Activated CD8-positive, alpha-beta memory T cell treated with anti-CD3 and anti-CD28 coated beads for 24 hours (primary cell): ENCODE results near the gene SRPK3.
"Not testable (repeated sequence)": the region's sequence is repeated elsewhere in the genome, so short reads cannot be mapped to it uniquely, and the experiment has no call there.

Experiments used
- DNase-seq: peaks from one replicate; pipeline ENCODE4 v3.0.0-alpha.2; 2020

The SRPK3 gene, protein sequence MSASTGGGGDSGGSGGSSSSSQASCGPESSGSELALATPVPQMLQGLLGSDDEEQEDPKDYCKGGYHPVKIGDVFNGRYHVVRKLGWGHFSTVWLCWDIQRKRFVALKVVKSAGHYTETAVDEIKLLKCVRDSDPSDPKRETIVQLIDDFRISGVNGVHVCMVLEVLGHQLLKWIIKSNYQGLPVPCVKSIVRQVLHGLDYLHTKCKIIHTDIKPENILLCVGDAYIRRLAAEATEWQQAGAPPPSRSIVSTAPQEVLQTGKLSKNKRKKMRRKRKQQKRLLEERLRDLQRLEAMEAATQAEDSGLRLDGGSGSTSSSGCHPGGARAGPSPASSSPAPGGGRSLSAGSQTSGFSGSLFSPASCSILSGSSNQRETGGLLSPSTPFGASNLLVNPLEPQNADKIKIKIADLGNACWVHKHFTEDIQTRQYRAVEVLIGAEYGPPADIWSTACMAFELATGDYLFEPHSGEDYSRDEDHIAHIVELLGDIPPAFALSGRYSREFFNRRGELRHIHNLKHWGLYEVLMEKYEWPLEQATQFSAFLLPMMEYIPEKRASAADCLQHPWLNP

DNA sequence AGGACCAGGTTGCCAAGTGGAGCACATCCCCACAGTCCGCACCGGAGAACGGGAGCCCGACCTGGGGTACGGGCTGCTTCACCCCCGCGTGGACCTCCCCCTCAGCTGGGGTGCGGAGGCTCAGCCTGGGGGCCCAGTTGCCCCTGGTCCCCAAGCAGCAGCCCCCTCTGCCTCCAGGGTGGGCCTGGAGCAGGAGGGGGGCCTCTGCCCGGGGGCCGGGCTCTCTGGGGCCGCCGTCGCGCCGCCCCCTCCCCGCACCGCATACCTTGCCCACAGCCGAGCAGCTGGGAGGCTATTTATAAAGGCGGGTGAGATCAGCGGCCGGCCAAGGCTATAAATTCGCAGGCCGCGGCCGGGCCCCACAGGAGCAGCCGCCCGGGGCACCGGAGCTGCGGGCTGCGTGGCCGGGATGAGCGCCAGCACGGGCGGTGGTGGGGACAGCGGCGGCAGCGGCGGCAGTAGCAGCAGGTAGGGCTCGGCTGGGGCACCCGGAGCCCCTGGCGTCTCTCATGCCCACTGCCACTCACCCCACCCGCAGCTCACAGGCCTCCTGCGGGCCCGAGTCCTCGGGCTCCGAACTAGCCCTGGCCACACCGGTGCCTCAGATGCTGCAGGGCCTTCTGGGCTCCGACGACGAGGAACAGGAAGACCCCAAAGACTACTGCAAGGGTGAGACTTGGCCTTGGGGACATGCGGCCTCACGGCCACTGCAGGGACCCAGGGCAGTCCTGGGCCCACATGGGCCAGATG is at the start of gene SRPK3:
SRPK3 (plus strand) TSS at position 364 of the 750 bp plus-strand sequence; CDS start at position 410, 46 bp downstream.
- DNase-seq, result no peak

DNA sequence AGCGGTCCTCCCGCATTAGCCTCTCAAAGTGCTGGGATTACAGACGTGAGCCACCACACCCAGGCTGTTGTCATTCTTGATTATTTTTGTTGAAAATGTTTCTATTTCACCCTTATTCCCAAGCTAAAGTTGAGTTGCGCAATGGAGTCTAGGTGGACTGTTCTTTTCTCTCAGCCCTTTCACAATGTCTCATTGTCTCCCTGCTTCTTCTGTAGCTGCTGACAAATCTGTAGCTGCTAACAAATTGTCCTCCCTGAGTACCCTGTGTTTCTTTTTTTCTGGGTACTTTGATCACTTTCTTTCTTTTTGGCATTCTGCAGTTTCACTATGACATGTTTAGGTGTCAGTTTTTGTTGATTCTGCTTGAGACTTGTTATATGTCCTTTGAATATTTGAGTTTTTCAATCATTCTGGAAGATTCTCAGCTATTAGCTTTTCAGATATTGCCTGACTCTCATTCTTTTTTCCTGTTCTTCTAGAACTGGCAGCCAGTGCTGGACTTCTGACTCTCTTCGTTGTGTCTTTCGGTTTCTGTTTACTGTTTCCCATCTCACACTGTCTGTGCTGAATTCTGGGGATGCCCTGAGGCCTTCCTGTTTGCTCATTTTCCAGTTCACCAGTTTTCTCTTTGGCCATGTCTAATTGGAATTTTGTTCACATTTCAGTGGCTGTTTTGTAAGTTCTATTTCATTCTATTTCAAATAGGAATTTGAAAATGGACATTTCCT is 49.6 kb upstream of the SRPK3 start:
- no peak for DNase-seq

DNA sequence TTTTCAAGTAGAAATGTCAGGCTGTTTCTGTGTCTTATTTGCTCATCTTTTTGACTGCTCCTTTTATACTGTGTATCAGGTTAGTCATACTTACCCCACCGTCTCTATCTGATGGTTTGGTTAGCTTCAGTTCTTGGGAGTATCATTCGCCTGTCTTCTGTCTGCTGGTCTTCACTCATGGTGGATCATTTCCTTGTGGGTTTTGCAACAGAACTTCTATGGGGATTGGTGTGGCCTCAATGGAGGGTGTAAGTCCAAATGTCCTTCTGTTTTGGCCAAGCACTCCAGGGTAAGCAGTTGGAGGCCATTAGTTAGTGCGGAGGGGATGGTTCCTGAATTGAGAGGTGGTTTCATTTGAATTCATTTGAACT is 49.0 kb upstream of the SRPK3 start:
- no peak for DNase-seq

DNA sequence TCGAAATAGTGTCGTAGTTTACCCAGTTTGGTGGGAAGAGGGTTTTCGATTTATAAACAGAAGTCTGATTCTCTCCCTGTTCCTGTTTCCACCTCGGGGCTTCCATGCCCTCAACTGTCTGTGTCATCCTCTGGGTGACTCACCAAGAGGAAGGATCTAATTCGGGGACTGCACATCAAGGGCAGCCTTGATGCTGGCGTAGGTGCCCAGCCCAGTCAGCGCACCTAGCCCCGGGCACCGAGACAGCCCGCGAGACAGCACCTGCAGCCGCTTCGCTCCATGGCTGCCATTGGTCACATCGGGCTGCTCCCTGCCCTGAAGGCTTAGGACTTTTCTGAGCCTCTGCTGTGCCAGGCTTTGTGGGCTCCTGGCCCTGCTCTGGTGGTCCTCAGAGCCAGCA is 48.4 kb upstream of the SRPK3 start:
- DNase-seq, result no peak

DNA sequence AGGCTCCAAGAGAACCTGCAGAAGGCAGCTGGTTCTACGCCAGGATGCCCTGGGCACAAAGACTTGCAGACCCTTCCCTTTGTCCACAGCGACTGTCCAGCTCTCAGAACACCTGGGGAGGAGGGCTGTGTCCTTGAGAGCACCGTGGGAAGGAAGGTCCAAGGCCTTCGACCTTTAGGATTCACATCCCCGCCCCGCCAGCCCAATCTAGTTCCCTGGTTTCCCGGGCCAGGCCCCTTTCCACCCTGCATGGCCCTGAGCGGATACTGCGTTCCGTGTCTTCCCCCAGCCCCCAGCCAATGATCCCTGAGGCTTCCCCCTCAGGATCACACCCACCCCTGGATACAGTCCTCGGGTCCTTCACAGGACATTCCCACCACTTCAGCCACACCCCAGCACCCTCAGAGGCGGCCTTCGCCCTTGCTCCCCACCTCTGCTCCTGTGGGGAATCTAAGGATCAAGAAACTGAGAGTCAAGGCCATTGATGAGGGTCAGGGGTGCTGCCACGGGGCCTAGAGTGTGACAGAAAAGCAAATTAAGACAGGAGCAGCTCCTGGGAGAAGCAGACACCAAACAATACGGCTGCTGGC is 47.1 kb upstream of the SRPK3 start:
- no peak for DNase-seq

DNA sequence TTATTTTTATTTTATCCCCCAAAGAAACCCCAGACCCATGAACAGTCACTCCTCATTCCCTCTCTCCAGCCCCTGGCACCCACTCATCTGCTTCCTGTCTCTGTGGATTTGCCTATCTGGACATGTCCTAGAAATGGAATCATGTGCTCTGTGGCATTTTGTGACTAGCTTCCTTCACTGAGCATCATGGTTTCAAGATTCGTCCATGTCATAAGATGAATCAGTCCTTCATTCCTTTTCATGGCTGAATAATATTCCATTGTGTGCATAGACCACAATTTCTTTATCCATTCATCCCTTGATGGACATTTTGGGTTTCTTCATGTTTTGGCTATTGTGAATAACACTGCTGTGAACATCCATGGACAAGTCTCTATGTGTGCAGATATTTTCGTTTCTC is 46.0 kb upstream of the SRPK3 start:
- no peak for DNase-seq

DNA sequence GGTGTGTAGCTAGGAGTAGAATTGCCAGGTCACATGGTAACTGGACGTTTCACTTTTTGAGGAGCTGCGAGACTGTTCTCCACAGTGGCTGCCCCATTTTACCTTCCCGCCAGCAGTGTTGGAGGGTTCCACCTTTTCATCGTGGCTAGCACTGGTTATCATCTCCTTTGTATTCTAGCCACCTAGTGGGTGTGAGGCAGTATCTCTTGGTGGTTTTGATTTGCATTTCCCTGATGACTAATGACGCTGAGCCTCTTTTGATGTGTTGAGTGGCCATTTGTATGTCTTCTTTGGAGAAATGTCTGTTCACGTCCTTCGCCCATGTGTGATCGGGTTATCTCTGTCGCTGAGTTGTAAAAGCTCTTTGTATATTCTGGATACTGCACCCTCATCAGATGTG is 45.6 kb upstream of the SRPK3 start:
- no peak for DNase-seq

DNA sequence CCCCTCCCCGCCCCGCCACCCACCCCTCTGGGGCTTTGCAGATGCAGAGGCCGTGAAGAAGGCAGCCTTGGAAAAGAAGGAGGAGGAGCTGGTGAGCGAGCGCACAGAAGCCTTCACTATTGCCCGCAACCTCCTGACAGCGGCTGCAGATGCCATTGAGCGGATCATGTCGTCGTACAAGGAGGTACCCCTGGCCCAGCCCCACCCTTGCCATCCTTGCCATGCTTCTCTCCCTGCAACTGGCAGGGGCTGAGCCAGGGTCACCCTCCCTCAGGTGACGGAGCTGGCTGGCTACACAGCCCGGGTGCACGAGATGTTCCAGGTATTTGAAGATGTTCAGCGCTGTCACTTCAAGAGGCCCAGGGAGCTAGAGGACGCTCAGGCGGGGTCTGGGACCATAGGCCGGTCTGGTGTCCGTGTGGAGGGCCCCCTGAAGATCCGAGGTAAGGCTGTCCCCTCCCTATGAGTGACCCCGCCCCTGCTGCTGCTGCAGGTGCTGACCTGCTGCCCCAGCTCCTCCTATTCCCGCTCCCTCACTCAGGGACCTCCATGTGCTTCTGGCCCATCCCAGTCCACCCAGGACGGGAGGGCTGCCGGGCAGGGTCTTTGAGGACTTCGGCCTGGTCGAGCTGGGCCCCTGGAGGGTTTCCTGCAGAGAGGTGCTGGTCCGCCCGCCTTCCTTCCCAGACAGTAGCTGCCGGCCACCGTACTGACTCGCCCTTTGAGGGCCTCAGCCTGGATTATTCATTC is 44.6 kb upstream of the SRPK3 start:
- DNase-seq, result no peak

DNA sequence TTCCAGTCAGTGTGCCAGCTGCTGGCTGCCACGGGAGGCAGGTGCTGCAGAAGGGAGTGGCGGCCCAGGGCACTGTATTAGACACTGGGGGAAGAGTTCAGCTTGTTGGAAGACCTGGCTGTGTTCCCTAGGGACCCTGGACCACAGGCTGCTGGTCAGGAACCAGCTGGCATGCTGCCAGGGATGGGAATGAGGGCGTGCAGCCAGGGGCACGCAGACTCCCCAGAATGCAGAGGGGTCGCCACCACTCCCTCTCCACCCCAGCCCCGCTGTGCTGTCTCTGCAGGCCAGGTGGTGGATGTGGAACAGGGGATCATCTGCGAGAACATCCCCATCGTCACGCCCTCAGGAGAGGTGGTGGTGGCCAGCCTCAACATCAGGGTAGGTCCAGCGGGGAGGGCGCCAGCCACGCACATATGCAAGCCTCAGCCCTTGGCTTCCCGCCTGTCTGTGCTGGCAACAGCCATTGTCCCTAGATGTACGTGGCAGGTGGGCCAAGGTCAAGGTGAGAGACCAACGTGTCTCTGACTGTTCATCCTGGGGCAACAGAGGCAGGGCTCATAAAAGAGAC is 43.9 kb upstream of the SRPK3 start:
- no peak for DNase-seq

DNA sequence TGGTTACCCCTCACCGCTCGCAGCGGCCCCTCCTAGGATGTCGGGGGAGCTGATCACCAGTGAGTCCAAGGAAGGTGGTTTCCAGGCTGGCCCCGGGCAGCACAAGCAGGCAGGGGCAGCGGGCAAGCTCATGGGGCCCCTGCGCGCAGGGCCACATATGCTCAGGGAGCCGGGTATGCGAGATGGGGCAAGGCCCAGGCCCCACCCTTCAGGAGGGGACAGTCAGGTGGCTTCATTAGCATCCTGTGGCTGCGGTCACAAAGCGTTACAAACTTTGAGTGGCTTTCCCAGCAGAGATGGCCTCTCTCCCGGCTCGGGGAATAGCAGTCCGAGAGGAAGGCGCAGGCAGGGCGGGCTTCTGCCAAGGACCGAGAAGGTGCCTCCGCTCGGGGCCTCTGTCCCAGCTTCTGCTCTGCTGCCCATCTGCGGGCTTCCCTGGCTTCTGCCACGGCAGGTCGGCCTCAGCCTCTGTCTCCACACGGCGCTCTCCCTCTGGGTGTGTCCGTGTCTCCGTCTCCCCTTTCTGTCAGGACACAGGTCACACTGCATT is 42.7 kb upstream of the SRPK3 start:
- DNase-seq, result no peak

DNA sequence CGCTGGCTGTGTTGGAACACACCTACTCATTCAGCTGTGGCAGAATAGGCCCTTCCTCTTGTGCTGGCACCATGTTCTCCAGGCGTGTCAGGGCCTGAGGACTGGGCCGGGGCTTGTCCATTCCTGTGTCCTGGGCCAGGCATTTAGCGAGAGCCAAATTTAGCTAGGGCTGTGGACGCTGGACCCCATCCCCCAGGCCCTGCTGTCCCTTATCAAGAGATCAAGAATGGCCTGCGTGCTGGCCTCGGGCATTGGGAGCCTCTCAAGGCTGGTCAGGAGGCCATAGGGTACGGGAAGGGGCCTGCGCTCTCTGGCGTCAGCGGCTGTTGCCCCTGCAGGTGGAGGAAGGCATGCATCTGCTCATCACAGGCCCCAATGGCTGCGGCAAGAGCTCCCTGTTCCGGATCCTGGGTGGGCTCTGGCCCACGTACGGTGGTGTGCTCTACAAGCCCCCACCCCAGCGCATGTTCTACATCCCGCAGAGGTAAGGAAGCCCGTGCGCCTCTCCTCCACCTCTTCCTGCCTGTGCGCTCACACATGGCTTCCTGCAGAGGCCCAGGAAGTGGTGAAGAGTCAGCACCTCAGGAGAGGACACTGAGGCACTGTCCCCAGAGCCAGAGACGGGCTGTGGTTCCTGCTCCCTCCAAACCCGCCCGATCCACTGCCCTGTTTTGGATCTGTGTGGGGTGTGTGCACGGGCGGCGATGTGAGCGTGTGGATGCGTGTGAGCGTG is 40.9 kb upstream of the SRPK3 start:
- peak; percentile 70 for DNase-seq

DNA sequence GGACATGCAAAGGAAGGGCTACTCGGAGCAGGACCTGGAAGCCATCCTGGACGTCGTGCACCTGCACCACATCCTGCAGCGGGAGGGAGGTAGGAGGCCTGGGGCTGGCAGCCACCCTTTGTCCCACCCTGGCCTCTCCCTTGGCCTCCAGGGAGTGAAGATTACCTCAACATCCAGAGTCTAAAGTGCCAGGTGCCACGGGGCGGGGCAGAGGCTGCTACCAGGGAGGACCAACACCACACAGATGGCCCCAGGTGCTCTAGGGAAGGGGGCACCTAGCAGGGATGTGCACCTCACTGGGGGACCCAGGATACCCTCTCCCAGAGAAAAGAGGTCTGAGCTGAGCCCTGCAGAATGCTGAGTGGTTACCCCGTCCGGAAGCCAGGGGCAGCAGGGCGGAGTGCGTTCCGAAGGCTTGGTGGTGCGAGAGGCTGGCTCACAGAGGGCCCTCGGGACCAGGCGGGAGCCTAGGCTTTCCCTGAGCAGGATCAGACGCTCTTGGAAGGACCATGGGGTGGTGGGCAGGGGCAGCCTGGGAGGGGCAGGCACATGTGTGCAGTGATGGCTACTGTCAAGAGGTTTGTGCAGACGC is 40.1 kb upstream of the SRPK3 start:
- no peak for DNase-seq

DNA sequence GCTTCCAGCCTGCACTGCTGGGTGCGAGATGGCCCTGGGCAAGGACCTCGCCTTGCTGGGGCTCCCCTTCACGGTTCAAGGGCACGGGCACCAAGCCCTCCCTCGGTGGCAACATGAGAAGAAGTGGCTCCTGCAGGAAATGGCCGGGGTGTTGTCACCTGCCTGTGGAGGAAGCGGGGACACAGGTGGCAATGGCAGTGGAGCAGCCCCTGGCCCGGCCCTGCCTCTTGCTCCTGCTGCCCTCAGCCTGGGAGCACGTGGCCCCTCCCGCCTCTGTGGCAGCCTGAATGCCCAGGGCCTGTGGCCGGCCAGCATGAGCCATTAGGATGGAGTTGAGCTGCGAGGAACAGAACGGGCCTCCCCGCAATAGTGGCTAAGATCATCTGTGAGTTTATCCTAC is 39.4 kb upstream of the SRPK3 start:
- DNase-seq, result no peak

DNA sequence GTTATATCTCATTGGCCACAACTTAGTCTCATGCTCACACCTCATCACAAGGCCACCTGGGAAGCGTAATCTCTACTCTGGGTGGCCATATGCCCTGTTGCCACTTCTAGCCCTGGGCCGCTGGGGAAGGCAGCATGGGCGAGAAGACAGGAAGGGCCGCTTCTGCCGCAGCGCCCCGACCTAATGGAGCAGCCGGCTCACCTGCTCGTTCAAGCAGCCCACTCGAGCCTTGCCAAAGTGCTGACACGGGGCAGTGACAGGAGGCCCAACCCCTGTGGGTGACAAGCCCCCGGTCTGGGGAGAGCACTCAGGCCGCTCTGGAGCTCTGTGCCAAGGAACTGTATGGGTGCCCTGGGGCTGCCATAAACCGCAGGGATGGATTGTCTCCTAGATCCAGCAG is 38.7 kb upstream of the SRPK3 start:
- DNase-seq, result not testable (repeated sequence)

DNA sequence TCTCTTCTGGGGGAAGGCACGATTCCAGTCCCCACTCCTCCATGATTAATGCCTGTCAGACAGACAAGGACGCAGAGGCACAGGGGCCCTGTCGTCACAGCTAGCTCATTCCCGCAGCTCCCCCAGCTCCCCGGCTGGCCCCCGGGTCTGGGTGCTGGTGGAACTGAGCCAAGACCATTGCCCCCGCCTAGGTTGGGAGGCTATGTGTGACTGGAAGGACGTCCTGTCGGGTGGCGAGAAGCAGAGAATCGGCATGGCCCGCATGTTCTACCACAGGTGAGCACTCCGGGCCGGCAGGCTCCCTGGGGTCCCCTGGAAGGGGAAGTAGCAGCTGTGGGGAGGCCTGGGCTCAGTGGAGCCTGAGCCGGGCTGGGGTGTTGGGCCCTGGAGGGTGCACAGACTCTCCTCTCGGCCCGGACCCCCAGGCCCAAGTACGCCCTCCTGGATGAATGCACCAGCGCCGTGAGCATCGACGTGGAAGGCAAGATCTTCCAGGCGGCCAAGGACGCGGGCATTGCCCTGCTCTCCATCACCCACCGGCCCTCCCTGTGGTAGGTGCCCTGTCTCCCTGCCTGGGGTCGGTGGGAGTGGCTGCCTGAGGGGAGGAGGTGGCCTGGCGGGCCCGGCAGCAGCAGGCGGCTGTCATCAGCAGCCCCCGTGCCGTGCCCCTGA is 37.9 kb upstream of the SRPK3 start:
- DNase-seq, result not testable (repeated sequence)

DNA sequence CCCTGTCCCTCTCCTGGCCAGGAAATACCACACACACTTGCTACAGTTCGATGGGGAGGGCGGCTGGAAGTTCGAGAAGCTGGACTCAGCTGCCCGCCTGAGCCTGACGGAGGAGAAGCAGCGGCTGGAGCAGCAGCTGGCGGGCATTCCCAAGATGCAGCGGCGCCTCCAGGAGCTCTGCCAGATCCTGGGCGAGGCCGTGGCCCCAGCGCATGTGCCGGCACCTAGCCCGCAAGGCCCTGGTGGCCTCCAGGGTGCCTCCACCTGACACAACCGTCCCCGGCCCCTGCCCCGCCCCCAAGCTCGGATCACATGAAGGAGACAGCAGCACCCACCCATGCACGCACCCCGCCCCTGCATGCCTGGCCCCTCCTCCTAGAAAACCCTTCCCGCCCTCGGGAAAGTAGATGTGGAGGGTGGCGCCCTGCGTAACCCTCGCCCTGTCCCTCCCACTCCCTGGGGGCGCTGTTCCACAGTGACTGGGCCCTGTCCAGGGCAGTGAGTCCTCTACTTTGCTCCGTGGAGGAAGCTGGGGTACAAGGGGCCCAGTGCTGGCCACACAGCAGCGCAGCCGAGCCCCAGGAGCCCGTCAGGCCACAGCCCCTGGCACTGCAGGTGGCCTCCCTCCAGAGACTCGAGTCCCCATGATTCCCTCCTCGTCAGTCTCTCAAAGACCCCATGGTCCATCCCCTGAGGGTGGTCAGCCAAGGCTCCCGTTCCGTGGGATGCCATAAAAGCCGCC is 37.2 kb upstream of the SRPK3 start:
- DNase-seq, result not testable (repeated sequence)

DNA sequence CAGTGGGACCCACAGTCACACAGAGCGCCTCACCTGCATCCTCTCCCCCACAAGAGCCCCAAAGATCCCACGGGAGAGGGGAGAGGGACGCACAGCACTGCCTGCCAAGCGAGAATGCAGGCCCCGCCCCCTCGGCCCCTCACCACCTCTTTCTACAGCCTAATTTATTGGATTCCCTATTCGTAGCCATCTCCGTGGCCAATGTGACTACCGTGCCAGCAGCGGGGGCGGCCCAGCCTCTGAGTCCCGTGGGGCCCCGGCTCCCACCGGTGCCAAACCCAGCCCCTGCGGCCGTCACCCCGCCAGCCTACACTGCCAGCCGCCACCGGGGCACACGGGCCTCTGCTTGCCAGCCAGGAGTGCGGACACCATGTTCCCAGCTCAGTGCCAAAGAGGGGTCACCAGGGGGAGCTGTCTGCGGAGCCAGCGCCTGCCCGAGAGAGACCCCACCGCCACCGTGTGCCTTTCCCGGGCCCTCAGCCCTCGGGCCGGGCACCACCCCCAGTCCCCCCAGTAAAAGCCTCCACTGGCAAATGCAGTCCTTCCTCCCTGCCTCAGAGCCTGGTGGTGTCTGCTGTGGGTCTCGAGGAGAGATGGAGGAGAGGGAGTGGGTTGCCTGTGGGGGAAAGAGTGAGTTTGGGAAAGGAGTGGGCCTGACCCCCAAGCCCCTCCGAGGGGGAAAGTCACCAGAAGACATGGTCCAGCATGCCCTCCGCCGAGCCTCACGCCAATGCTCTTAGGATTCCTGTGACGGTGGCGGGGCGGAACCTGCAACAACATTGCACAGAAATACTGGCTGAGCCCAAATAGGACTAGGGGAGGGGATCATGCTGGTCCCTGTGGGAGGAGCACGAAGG is 36.4 kb upstream of the SRPK3 start:
- no peak for DNase-seq

DNA sequence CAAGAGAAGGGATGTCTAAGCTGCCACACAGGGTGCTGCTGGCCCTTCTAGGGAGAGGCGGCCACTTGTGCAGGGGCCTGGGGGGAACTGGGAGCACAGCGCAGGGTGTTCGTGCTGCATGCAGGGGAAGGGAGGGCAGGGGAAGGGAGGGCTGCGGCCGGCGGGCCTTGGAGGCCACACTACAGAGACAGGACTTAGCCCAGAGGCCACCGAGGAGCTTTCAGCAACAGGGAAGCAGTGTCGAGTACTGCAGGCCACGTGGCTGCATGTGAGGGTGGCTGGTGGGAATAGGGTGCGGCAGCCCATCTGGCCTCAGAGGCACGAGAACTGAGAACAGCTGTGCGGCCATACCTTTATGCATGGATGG is 35.8 kb upstream of the SRPK3 start:
- not testable (repeated sequence) for DNase-seq
